ENCODE measurements around the gene SOX11.

Gene SOX11

DNA sequence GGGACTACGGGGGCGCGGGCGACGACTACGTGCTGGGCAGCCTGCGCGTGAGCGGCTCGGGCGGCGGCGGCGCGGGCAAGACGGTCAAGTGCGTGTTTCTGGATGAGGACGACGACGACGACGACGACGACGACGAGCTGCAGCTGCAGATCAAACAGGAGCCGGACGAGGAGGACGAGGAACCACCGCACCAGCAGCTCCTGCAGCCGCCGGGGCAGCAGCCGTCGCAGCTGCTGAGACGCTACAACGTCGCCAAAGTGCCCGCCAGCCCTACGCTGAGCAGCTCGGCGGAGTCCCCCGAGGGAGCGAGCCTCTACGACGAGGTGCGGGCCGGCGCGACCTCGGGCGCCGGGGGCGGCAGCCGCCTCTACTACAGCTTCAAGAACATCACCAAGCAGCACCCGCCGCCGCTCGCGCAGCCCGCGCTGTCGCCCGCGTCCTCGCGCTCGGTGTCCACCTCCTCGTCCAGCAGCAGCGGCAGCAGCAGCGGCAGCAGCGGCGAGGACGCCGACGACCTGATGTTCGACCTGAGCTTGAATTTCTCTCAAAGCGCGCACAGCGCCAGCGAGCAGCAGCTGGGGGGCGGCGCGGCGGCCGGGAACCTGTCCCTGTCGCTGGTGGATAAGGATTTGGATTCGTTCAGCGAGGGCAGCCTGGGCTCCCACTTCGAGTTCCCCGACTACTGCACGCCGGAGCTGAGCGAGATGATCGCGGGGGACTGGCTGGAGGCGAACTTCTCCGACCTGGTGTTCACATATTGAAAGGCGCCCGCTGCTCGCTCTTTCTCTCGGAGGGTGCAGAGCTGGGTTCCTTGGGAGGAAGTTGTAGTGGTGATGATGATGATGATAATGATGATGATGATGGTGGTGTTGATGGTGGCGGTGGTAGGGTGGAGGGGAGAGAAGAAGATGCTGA is 1.4 kb downstream of the SOX11 start:
- TF ChIP-seq NFIC (IDR thresholded peaks at IDR 0.05) (no peak), EP300 (IDR thresholded peaks at IDR 0.05; ENCODE audit: borderline replicate concordance) (no peak), EGR1 (IDR thresholded peaks at IDR 0.05) (no peak), CEBPB (IDR thresholded peaks at IDR 0.05) (no peak), TEAD4 (IDR thresholded peaks at IDR 0.05) (no peak), FOXM1 (IDR thresholded peaks at IDR 0.05; ENCODE audit: borderline replicate concordance, low read depth) (no peak), CREB1 (IDR thresholded peaks at IDR 0.05; ENCODE audit: low read depth) (no peak), ZBTB7A (IDR thresholded peaks at IDR 0.05; ENCODE audit: low read depth) (no peak), TAF1 (IDR thresholded peaks at IDR 0.05; ENCODE audit: low read depth) (no peak)
- TF ChIP-seq, protein P1, sequence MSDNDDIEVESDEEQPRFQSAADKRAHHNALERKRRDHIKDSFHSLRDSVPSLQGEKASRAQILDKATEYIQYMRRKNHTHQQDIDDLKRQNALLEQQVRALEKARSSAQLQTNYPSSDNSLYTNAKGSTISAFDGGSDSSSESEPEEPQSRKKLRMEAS (IDR thresholded peaks at IDR 0.05) = no peak

DNA sequence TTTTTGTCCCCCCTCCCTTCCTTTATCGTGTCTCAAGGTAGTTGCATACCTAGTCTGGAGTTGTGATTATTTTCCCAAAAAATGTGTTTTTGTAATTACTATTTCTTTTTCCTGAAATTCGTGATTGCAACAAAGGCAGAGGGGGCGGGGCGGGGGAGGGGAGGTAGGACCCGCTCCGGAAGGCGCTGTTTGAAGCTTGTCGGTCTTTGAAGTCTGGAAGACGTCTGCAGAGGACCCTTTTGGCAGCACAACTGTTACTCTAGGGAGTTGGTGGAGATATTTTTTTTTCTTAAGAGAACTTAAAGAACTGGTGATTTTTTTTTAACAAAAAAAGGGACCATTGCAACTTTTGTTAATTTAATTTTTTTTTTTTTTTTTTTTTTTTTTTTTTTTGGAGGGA is 2.1 kb downstream of the SOX11 start:
- no peak for TF ChIP-seq EP300 (IDR thresholded peaks at IDR 0.05; ENCODE audit: borderline replicate concordance)
- TF ChIP-seq CEBPB (IDR thresholded peaks at IDR 0.05) = no peak

DNA sequence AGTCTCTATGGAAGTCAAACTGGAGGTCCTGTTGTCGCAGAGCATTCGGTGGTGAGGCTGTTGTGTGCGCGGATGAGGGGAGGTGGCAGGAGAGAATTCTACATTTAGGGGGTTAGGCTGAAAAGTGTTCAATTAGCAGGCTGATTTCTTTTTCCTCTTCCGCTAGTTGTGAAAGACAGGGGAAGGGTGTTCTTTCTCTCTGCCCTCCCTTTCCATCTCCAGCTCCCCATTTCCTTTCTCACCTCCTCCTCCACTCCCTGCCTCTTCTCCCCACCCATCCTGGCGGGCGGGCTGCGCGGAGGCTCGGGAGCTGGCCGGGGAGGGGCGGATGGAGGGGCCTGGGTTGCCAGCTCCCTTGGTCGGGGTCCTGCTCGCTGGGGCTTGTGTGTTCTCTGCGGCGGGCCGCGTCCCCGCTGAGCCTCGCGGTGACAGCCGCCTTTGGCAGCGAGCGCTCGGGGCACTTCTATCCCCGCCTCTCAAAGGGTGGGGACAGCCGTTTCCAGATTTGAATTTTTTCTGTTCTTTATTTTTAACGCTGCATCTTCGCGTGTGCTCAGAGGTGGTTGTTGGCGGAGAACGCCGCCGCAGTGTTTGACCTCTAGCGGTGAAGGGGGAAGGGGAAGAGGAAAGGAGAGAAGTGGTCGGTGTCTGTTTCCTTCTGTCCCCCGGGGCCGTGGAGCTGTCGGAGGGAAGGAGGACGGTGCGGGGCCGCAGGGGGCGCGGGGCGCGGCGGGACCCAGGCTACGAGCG is 3.6 kb downstream of the SOX11 start:
- TF ChIP-seq NFIC (IDR thresholded peaks at IDR 0.05) (no peak), CREB1 (IDR thresholded peaks at IDR 0.05; ENCODE audit: low read depth) (no peak), YY1 (IDR thresholded peaks at IDR 0.05; ENCODE audit: low read depth) (no peak), TAF1 (IDR thresholded peaks at IDR 0.05; ENCODE audit: low read depth) (no peak), EGR1 (IDR thresholded peaks at IDR 0.05) (no peak), EP300 (IDR thresholded peaks at IDR 0.05; ENCODE audit: borderline replicate concordance) (no peak), RAD21 (IDR thresholded peaks at IDR 0.05; ENCODE audit: low read depth) (no peak), TCF12 (IDR thresholded peaks at IDR 0.05; ENCODE audit: low read depth) (no peak), FOXM1 (IDR thresholded peaks at IDR 0.05; ENCODE audit: borderline replicate concordance, low read depth) (no peak), TEAD4 (IDR thresholded peaks at IDR 0.05) (no peak), CEBPB (IDR thresholded peaks at IDR 0.05) (no peak), ZBTB7A (IDR thresholded peaks at IDR 0.05; ENCODE audit: low read depth) (no peak)
- TF ChIP-seq, protein P2, sequence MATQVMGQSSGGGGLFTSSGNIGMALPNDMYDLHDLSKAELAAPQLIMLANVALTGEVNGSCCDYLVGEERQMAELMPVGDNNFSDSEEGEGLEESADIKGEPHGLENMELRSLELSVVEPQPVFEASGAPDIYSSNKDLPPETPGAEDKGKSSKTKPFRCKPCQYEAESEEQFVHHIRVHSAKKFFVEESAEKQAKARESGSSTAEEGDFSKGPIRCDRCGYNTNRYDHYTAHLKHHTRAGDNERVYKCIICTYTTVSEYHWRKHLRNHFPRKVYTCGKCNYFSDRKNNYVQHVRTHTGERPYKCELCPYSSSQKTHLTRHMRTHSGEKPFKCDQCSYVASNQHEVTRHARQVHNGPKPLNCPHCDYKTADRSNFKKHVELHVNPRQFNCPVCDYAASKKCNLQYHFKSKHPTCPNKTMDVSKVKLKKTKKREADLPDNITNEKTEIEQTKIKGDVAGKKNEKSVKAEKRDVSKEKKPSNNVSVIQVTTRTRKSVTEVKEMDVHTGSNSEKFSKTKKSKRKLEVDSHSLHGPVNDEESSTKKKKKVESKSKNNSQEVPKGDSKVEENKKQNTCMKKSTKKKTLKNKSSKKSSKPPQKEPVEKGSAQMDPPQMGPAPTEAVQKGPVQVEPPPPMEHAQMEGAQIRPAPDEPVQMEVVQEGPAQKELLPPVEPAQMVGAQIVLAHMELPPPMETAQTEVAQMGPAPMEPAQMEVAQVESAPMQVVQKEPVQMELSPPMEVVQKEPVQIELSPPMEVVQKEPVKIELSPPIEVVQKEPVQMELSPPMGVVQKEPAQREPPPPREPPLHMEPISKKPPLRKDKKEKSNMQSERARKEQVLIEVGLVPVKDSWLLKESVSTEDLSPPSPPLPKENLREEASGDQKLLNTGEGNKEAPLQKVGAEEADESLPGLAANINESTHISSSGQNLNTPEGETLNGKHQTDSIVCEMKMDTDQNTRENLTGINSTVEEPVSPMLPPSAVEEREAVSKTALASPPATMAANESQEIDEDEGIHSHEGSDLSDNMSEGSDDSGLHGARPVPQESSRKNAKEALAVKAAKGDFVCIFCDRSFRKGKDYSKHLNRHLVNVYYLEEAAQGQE (IDR thresholded peaks at IDR 0.05; ENCODE audit: low read depth) = no peak
- TF ChIP-seq, protein P1 (IDR thresholded peaks at IDR 0.05) = no peak
- TF ChIP-seq, protein P3, sequence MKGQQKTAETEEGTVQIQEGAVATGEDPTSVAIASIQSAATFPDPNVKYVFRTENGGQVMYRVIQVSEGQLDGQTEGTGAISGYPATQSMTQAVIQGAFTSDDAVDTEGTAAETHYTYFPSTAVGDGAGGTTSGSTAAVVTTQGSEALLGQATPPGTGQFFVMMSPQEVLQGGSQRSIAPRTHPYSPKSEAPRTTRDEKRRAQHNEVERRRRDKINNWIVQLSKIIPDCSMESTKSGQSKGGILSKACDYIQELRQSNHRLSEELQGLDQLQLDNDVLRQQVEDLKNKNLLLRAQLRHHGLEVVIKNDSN (IDR thresholded peaks at IDR 0.05) = no peak

DNA sequence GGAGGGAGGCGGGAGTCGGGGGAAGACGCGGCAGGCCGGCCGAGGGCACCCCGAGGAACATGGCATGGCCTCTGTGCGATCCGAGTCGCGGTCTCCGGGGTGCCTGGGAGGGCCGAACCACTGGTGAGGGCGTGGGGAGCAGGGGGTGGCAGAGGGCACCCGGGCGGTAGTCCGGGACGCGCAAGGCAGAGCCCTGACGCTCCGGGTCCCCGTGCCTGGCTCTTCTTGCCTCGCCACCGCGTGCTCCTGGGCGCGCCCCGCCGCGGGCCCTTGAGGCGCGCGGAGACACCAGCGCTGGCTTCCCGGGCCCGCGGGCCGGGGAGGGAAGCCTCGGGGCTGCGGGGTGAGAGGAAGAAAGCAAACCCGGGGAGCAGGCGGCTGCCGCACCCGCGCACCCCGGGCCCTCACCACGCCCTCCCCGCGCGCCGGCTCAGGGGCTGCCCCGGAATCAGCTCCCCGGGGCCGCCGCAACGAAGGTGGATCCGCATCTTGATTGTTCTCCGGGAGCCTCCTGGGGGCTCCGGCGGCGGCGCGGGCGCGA is 4.3 kb downstream of the SOX11 start:
- TF ChIP-seq YY1 (IDR thresholded peaks at IDR 0.05; ENCODE audit: low read depth) (no peak), RAD21 (IDR thresholded peaks at IDR 0.05; ENCODE audit: low read depth) (no peak)
- TF ChIP-seq, protein P1 (IDR thresholded peaks at IDR 0.05) = no peak
- TF ChIP-seq, protein P2 (IDR thresholded peaks at IDR 0.05; ENCODE audit: low read depth) = no peak

DNA sequence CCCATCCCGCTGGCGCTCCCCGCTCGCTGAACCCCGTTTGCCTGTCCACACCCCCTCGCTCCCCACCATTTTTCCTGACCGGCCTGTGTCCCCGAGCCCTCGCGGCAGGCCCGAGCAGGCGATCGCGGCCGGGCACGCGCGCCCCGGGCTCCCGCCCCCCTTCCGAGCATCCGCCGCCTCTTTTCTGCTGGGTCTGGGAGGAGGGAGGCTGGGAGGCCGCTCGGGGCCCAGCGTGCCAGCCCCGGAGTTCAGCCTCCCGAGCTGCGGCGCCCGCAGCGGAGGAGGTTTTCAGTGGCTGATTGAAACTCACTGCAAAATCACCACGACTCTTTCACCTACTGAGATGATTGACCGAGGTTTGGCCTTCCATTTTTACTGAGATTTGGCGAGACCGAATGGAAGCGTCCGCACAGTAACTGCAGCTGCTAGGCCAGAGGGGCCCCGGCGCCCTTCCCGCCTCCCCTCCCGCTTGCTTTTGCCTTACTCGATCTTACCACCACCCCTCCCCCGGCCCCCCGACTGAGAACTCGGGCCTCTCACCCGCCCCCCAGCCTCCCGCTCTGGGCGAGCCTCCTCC is 4.8 kb downstream of the SOX11 start:
- TF ChIP-seq EGR1 (IDR thresholded peaks at IDR 0.05) (no peak), ZBTB7A (IDR thresholded peaks at IDR 0.05; ENCODE audit: low read depth) (no peak), CREB1 (IDR thresholded peaks at IDR 0.05; ENCODE audit: low read depth) (no peak), CEBPB (IDR thresholded peaks at IDR 0.05) (no peak), EP300 (IDR thresholded peaks at IDR 0.05; ENCODE audit: borderline replicate concordance) (no peak), RAD21 (IDR thresholded peaks at IDR 0.05; ENCODE audit: low read depth) (no peak), YY1 (IDR thresholded peaks at IDR 0.05; ENCODE audit: low read depth) (no peak)
- TF ChIP-seq, protein P1 (IDR thresholded peaks at IDR 0.05) = no peak
- TF ChIP-seq, protein P2 (IDR thresholded peaks at IDR 0.05; ENCODE audit: low read depth) = no peak

All from Ishikawa (cell line).